ENCODE results near the gene PLCD1. TPM values are rescaled to one million over a fixed set of nuclear protein-coding genes. Genes with fewer than 3 reads are reported as not detected.

The PLCD1 gene
- total and polyA plus RNA-seq, 2 donors (not counting 1 experiment from before 2014, with no cell fraction given), result 8.2 to 47.2 TPM

DNA sequence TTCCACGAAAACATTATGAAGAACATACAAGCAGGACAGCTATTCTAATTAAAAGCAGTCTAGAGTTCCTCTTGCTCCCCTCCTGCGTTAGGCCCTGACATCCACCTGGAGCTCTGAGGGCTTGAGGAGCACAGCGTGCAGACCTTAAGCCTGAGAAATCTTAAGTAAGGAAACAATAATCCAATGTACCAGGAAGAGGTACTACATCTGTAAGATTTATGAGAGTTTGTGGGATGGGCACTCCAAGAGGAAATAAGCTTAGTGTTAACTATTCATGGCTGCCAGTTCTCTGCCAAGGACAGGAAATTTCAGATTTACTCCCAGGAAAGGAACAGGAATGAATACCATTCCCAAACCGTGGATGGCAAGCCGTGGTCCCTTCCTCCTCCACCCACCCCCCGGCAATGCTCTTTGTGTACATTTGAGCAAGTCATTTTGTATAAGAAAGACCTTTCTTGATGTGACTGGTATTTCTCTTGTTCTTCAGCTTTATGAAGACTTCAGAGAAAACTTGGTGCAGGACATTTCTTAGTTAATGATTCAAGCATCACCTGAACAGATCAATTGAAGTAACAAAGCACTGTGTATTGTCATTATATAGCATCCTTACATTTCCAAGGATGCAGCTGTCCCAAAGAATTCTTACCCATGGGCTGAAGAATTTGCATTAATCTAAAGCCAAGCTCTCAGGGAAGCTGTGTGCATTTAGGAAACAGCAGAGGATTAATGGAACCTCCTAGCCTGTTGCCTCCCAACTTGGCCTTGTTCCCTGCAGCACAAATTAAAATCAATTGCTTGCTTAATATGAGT, 67.6 kb downstream of the PLCD1 start:
- Histone ChIP-seq H3K79me2 (ENCODE audit: control insufficient read depth, insufficient read depth, low read length) (no peaks in the 10 kb centered on the region), H3K4me1 (ENCODE audit: control insufficient read depth, extremely low read depth, insufficient read depth, low read length) (peaks cover 2% of the 10 kb centered on the region), H3K4me3 (replicated peaks in 1 of 4; ENCODE audit: control extremely low read depth in 1 of 4, insufficient read depth in 1 of 4, low read depth in 3 of 4, low read length in 4 of 4) (no peak overlapping the region), H3K4me2 (ENCODE audit: extremely low read depth, insufficient read depth, low read length) (no peak overlapping the region), H3K36me3 (ENCODE audit: control insufficient read depth, insufficient read depth, low read length) (no peaks in the 10 kb centered on the region), H3K9ac (ENCODE audit: insufficient read depth, low read length) (no peak overlapping the region), H3K27ac (ENCODE audit: insufficient read depth, low read length) (no peak overlapping the region), H3K9me3 (ENCODE audit: control insufficient read depth, insufficient read depth, low read depth, low read length) (no peaks in the 10 kb centered on the region), H3K27me3 (ENCODE audit: control insufficient read depth, insufficient read depth, low read length) (no peaks in the 10 kb centered on the region), H2AFZ (ENCODE audit: low read length) (no peak overlapping the region), H4K20me1 (ENCODE audit: control insufficient read depth, extremely low read depth, insufficient read depth, low read length) (no peaks in the 10 kb centered on the region)
- no peak for DNase-seq (ENCODE audit: low read depth in 2 of 2)
- TF ChIP-seq, protein P1, sequence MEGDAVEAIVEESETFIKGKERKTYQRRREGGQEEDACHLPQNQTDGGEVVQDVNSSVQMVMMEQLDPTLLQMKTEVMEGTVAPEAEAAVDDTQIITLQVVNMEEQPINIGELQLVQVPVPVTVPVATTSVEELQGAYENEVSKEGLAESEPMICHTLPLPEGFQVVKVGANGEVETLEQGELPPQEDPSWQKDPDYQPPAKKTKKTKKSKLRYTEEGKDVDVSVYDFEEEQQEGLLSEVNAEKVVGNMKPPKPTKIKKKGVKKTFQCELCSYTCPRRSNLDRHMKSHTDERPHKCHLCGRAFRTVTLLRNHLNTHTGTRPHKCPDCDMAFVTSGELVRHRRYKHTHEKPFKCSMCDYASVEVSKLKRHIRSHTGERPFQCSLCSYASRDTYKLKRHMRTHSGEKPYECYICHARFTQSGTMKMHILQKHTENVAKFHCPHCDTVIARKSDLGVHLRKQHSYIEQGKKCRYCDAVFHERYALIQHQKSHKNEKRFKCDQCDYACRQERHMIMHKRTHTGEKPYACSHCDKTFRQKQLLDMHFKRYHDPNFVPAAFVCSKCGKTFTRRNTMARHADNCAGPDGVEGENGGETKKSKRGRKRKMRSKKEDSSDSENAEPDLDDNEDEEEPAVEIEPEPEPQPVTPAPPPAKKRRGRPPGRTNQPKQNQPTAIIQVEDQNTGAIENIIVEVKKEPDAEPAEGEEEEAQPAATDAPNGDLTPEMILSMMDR (conservative IDR thresholded peaks at IDR 0.05 in 1 of 2, IDR thresholded peaks at IDR 0.05 in 1 of 2; ENCODE audit: low read depth in 1 of 2, low read length in 2 of 2), result no peak

DNA sequence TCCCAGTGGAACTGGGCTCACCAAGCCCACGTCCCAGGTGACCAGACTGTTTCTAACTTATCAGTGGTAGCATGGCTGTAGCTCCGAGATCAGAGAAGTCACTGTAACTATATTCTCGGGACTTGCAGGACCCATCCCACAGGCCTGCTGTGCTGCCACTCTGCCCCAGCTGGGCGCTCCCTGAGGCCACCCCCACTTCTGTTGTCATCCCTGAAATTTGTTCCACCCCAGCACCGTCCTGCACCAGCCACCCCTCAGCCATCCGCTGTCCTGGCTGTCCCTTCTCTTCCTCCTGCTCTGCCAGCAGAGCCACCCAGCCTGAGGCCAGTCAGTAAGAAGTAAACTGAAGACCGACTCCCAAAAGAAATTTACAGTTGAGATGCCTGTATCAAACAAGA, 71.9 kb downstream of the PLCD1 start:
- Histone ChIP-seq H2AFZ (ENCODE audit: low read length) (no peak overlapping the region), H3K79me2 (ENCODE audit: control insufficient read depth, insufficient read depth, low read length) (no peaks in the 10 kb centered on the region), H4K20me1 (ENCODE audit: control insufficient read depth, extremely low read depth, insufficient read depth, low read length) (no peaks in the 10 kb centered on the region), H3K9me3 (ENCODE audit: control insufficient read depth, insufficient read depth, low read depth, low read length) (no peaks in the 10 kb centered on the region), H3K4me2 (ENCODE audit: extremely low read depth, insufficient read depth, low read length) (no peak overlapping the region), H3K36me3 (ENCODE audit: control insufficient read depth, insufficient read depth, low read length) (peaks cover 1% of the 10 kb centered on the region), H3K27ac (ENCODE audit: insufficient read depth, low read length) (no peak overlapping the region), H3K4me1 (ENCODE audit: control insufficient read depth, extremely low read depth, insufficient read depth, low read length) (no peaks in the 10 kb centered on the region), H3K9ac (ENCODE audit: insufficient read depth, low read length) (no peak overlapping the region), H3K27me3 (ENCODE audit: control insufficient read depth, insufficient read depth, low read length) (no peaks in the 10 kb centered on the region), H3K4me3 (replicated peaks in 1 of 4; ENCODE audit: control extremely low read depth in 1 of 4, insufficient read depth in 1 of 4, low read depth in 3 of 4, low read length in 4 of 4) (no peak overlapping the region)
- TF ChIP-seq, protein P1 (conservative IDR thresholded peaks at IDR 0.05 in 1 of 2, IDR thresholded peaks at IDR 0.05 in 1 of 2; ENCODE audit: low read depth in 1 of 2, low read length in 2 of 2), result no peak
- no peak for TF ChIP-seq EZH2 (IDR thresholded peaks at IDR 0.05; ENCODE audit: low read length, missing control alignments)
- no peak for DNase-seq (ENCODE audit: low read depth in 2 of 2)

Other genes with a start within 250 kb of the PLCD1 start
- 31.8 and 34.0 TPM in 2 replicates for gene CTDSPL, start 167.8 kb downstream of the PLCD1 start, total RNA-seq
- gene CTDSPL, start 167.8 kb downstream of the PLCD1 start, polyA plus RNA-seq, result 47.6 and 51.5 TPM in 2 replicates
- gene VILL, start 38.9 kb downstream of the PLCD1 start, total RNA-seq, result 6.7 and 9.4 TPM in 2 replicates
- gene VILL, start 38.9 kb downstream of the PLCD1 start, polyA plus RNA-seq, result 1.9 and 2.0 TPM in 2 replicates
- gene DLEC1, start 9.6 kb upstream of the PLCD1 start, total RNA-seq, result under 0.01 TPM in 2 replicates
- gene DLEC1, start 9.6 kb upstream of the PLCD1 start, polyA plus RNA-seq, result 0.02 and 0.05 TPM in 2 replicates
- 26.5 and 41.0 TPM in 2 replicates for gene ACAA1, start 107.5 kb upstream of the PLCD1 start, total RNA-seq
- gene ACAA1, start 107.5 kb upstream of the PLCD1 start, polyA plus RNA-seq, result 39.0 and 40.6 TPM in 2 replicates
- gene MYD88, start 109.0 kb upstream of the PLCD1 start, total RNA-seq, result 10.3 and 12.1 TPM in 2 replicates
- 22.1 and 27.9 TPM in 2 replicates for gene MYD88, start 109.0 kb upstream of the PLCD1 start, polyA plus RNA-seq
- gene OXSR1, start 135.9 kb upstream of the PLCD1 start, total RNA-seq, result 27.7 and 32.7 TPM in 2 replicates
- gene OXSR1, start 135.9 kb upstream of the PLCD1 start, polyA plus RNA-seq, result 38.9 and 45.2 TPM in 2 replicates
- 0.26 and 0.33 TPM in 2 replicates for gene SLC22A13, start 236.2 kb upstream of the PLCD1 start, total RNA-seq
- gene SLC22A13, start 236.2 kb upstream of the PLCD1 start, polyA plus RNA-seq, result 0.05 and 0.06 TPM in 2 replicates